DND-41 (cell line): ENCODE data around the gene LRRC28.

ENCODE experiments used
- ATAC-seq: fragments of 200-7000 bp; cut with Tn5 transposase; 3 replicates; pipeline ENCODE4 v1.9.1; 2021; ENCODE audit warnings: low read depth; ENCODE audit not compliant: insufficient read depth
- DNase-seq: peaks from one replicate; pipeline ENCODE4 v3.0.0-alpha.2; 2020
- H2AFZ ChIP-seq: 2 replicates; pipeline ENCODE4 v1.6.0; 2012; ENCODE audit warnings: low read depth, low read length
- H3K27ac ChIP-seq: 2 replicates; pipeline ENCODE4 v1.5.1; 2012; ENCODE audit warnings: low read length, inconsistent platforms
- H3K27me3 ChIP-seq: fragments of 200-600 bp; sonication (generic); 2 replicates; pipeline ENCODE4 v1.6.0; 2012; ENCODE audit warnings: low read length, mild to moderate bottlenecking, inconsistent platforms; ENCODE audit not compliant: insufficient read depth, poor library complexity
- H3K36me3 ChIP-seq: 2 replicates; pipeline ENCODE4 v1.5.1; 2012; ENCODE audit warnings: low read length, inconsistent platforms; ENCODE audit not compliant: insufficient read depth
- H3K4me1 ChIP-seq: 2 replicates; pipeline ENCODE4 v1.5.1; 2012; ENCODE audit warnings: mild to moderate bottlenecking, low read length; ENCODE audit not compliant: insufficient read depth
- H3K4me2 ChIP-seq: 2 replicates; pipeline ENCODE4 v1.6.0; 2012; ENCODE audit warnings: mild to moderate bottlenecking, moderate library complexity, low read length, inconsistent platforms; ENCODE audit not compliant: insufficient read depth
- H3K4me3 ChIP-seq, 2 experiments: fragments of 200-600 bp in 1 of 2; shearing (Covaris generic) in 1 of 2; 2 replicates each; pipeline ENCODE4 v1.5.1; 2012 to 2016; ENCODE audit warnings: inconsistent platforms in 2 of 2, low read length in 2 of 2, mild to moderate bottlenecking in 2 of 2, low read depth in 1 of 2, moderate library complexity in 1 of 2
- H3K79me2 ChIP-seq: 2 replicates; pipeline ENCODE4 v1.6.0; 2012; ENCODE audit warnings: low read length, inconsistent platforms; ENCODE audit not compliant: insufficient read depth
- H3K9ac ChIP-seq: 2 replicates; pipeline ENCODE4 v1.6.0; 2012; ENCODE audit warnings: low read depth, mild to moderate bottlenecking, inconsistent platforms, low read length, moderate library complexity
- H3K9me3 ChIP-seq: 2 replicates; pipeline ENCODE4 v1.5.1; 2012; ENCODE audit warnings: low read length, moderate library complexity, mild to moderate bottlenecking, inconsistent platforms; ENCODE audit not compliant: insufficient read depth, severe bottlenecking
- H4K20me1 ChIP-seq: 2 replicates; pipeline ENCODE4 v1.6.0; 2012; ENCODE audit warnings: low read length; ENCODE audit not compliant: insufficient read depth
- CTCF ChIP-seq: IDR thresholded peaks from 2 replicates; pipeline ENCODE4 v1.5.1; 2012; ENCODE audit warnings: borderline replicate concordance, low read length, moderate library complexity, mild to moderate bottlenecking; ENCODE audit not compliant: poor library complexity, severe bottlenecking; ENCODE audit errors: extremely low read depth
- EZH2 ChIP-seq: IDR thresholded peaks from 3 replicates; pipeline ENCODE4 v1.6.1; 2012; ENCODE audit warnings: borderline replicate concordance, low read depth, mild to moderate bottlenecking, moderate library complexity, low read length, inconsistent platforms; ENCODE audit not compliant: severe bottlenecking

LRRC28 gene

GRCh38 chr15:99253381-99254090, 2.3 kb downstream of the LRRC28 start:
- no peak for ATAC-seq
- Histone ChIP-seq H3K4me2 (peak overlapping the region; percentile 48; the same call in 1 of the 2 replicates), H3K27me3 (no peaks in the 10 kb centered on the region), H3K4me3 (no peak overlapping the region), H3K36me3 (peaks cover 11% of the 10 kb centered on the region; the same call in 1 of the 2 replicates), H3K27ac (0 out of 2 replicates have a peak overlapping the region, but pooled peaks have one; percentile 29), H3K79me2 (peaks cover 47% of the 10 kb centered on the region), H3K4me1 (peaks cover 41% of the 10 kb centered on the region), H2AFZ (no peak overlapping the region), H4K20me1 (no peaks in the 10 kb centered on the region), H3K9me3 (no peaks in the 10 kb centered on the region), H3K9ac (peak overlapping the region; percentile 7; the same call in 1 of the 2 replicates)
- TF ChIP-seq EZH2, result no peak
- no peak for TF ChIP-seq CTCF
- DNase-seq, result no peak

GRCh38 chr15:99257107-99257750, 5.9 kb downstream of the LRRC28 start:
- no peak for ATAC-seq
- Histone ChIP-seq H3K27me3 (no peaks in the 10 kb centered on the region), H3K9me3 (no peaks in the 10 kb centered on the region), H3K4me1 (peaks cover 22% of the 10 kb centered on the region), H3K36me3 (peaks cover 11% of the 10 kb centered on the region; the same call in 1 of the 2 replicates), H3K9ac (no peak overlapping the region), H4K20me1 (no peaks in the 10 kb centered on the region), H2AFZ (no peak overlapping the region), H3K4me2 (no peak overlapping the region), H3K27ac (no peak overlapping the region), H3K79me2 (peaks cover 16% of the 10 kb centered on the region), H3K4me3 (no peak overlapping the region)
- no peak for DNase-seq
- TF ChIP-seq EZH2 (no peak), CTCF (no peak)

- H3K4me1 ChIP-seq, result no peaks in the 10 kb centered on the region
- no peak overlapping the region for H3K4me2 ChIP-seq
- no peaks in the 10 kb centered on the region for H3K79me2 ChIP-seq
- H3K9ac ChIP-seq, result no peak overlapping the region
- H3K27ac ChIP-seq, result no peak overlapping the region
- no peaks in the 10 kb centered on the region for H3K36me3 ChIP-seq
- TF ChIP-seq EZH2 (no peak), CTCF (no peak)
- H2AFZ ChIP-seq, result no peak overlapping the region
- H3K9me3 ChIP-seq, result no peaks in the 10 kb centered on the region
- no peak for DNase-seq
- peak; percentile 42; the same call in 2 of the 3 replicates for ATAC-seq
- H3K27me3 ChIP-seq, result no peaks in the 10 kb centered on the region
- no peaks in the 10 kb centered on the region for H4K20me1 ChIP-seq
- no peak overlapping the region for H3K4me3 ChIP-seq
Measured at GRCh38 chr15:99264125-99264524, 12.8 kb downstream of the LRRC28 start.
